Measurements from ENCODE around the gene PAK1.
"Not testable (repeated sequence)": the region's sequence is repeated elsewhere in the genome, so short reads cannot be mapped to it uniquely, and the experiment has no call there.

The PAK1 gene

GRCh38 chr11:77473801-77474683, at the start of gene PAK1:
Gene PAK1, minus strand, starts transcription at chr11:77474094. Its CDS starts 81,574 bp downstream, at chr11:77392520.
- peak; percentile 79 for DNase-seq (ENCODE audit: low read depth)

GRCh38 chr11:77522215-77522614, 48.3 kb upstream of the PAK1 start:
- DNase-seq (ENCODE audit: low read depth), result no peak

GRCh38 chr11:77519847-77520246, 46.0 kb upstream of the PAK1 start:
- DNase-seq (ENCODE audit: low read depth), result no peak

- no peak for DNase-seq (ENCODE audit: low read depth)
These were observed 44.6 kb upstream of the PAK1 start for GRCh38 chr11:77518471-77518870.

GRCh38 chr11:77517753-77518152, 43.9 kb upstream of the PAK1 start:
- no peak for DNase-seq (ENCODE audit: low read depth)

- DNase-seq (ENCODE audit: low read depth), result no peak
These were observed 43.3 kb upstream of the PAK1 start for GRCh38 chr11:77517226-77517625.

- DNase-seq (ENCODE audit: low read depth), result no peak
These were observed 41.6 kb upstream of the PAK1 start for GRCh38 chr11:77515483-77515882.

- no peak for DNase-seq (ENCODE audit: low read depth)
These were observed 41.2 kb upstream of the PAK1 start for GRCh38 chr11:77515063-77515462.

- DNase-seq (ENCODE audit: low read depth), result no peak
These were observed 38.2 kb upstream of the PAK1 start for GRCh38 chr11:77512092-77512491.

GRCh38 chr11:77510851-77511250, 37.0 kb upstream of the PAK1 start:
- no peak for DNase-seq (ENCODE audit: low read depth)

GRCh38 chr11:77510095-77510494, 36.2 kb upstream of the PAK1 start:
- DNase-seq (ENCODE audit: low read depth), result no peak

GRCh38 chr11:77508019-77508418, 34.1 kb upstream of the PAK1 start:
- DNase-seq (ENCODE audit: low read depth), result no peak

GRCh38 chr11:77506857-77507256, 33.0 kb upstream of the PAK1 start:
- no peak for DNase-seq (ENCODE audit: low read depth)

GRCh38 chr11:77505956-77506355, 32.1 kb upstream of the PAK1 start:
- DNase-seq (ENCODE audit: low read depth), result no peak

- DNase-seq (ENCODE audit: low read depth), result no peak
These were observed 29.1 kb upstream of the PAK1 start for GRCh38 chr11:77503006-77503405.

- no peak for DNase-seq (ENCODE audit: low read depth)
These were observed 28.5 kb upstream of the PAK1 start for GRCh38 chr11:77502346-77502905.

- no peak for DNase-seq (ENCODE audit: low read depth)
These were observed 27.9 kb upstream of the PAK1 start for GRCh38 chr11:77501758-77502157.

- no peak for DNase-seq (ENCODE audit: low read depth)
These were observed 23.5 kb upstream of the PAK1 start for GRCh38 chr11:77497368-77497767.

GRCh38 chr11:77495526-77495925, 21.6 kb upstream of the PAK1 start:
- DNase-seq (ENCODE audit: low read depth), result no peak

- not testable (repeated sequence) for DNase-seq (ENCODE audit: low read depth)
These were observed 16.1 kb upstream of the PAK1 start for GRCh38 chr11:77490035-77490434.

- no peak for DNase-seq (ENCODE audit: low read depth)
These were observed 13.9 kb upstream of the PAK1 start for GRCh38 chr11:77487790-77488189.

GRCh38 chr11:77479746-77480352, 6.0 kb upstream of the PAK1 start:
- DNase-seq (ENCODE audit: low read depth), result no peak

GRCh38 chr11:77475206-77475605, 1.3 kb upstream of the PAK1 start:
- no peak for DNase-seq (ENCODE audit: low read depth)
